H9 (cell line): ENCODE data around the gene MARK4. TPM values are rescaled to one million over a fixed set of nuclear protein-coding genes. Genes with fewer than 3 reads are reported as not detected.

Experiments used
- DNase-seq: peaks from one replicate; pipeline ENCODE4 v3.0.0-alpha.2; 2017
- H2AFZ ChIP-seq: one replicate; pipeline ENCODE4 v1.6.1; 2013; ENCODE audit warnings: mild to moderate bottlenecking, low read length, control low read depth, moderate library complexity
- H2AK5ac ChIP-seq: 2 replicates; pipeline ENCODE4 v1.6.1; 2013; ENCODE audit warnings: low read length, control low read depth, mixed read lengths; ENCODE audit not compliant: insufficient read length
- H2BK120ac ChIP-seq: one replicate; pipeline ENCODE4 v1.6.1; 2013; ENCODE audit warnings: low read depth, mild to moderate bottlenecking, low read length, control low read depth, inconsistent platforms; ENCODE audit not compliant: poor library complexity, severe bottlenecking
- H2BK12ac ChIP-seq: 2 replicates; pipeline ENCODE4 v1.6.1; 2013; ENCODE audit warnings: low read length, control low read depth, mixed read lengths, low read depth; ENCODE audit not compliant: insufficient read length
- H2BK15ac ChIP-seq: 2 replicates; pipeline ENCODE4 v1.6.1; 2013; ENCODE audit warnings: low read depth, low read length, control low read depth
- H2BK20ac ChIP-seq: one replicate; pipeline ENCODE4 v1.6.1; 2013; ENCODE audit warnings: low read depth, mild to moderate bottlenecking, low read length, control low read depth, inconsistent platforms; ENCODE audit not compliant: poor library complexity, severe bottlenecking
- H2BK5ac ChIP-seq: 2 replicates; pipeline ENCODE4 v1.6.1; 2013; ENCODE audit warnings: low read length, control low read depth, mixed read lengths; ENCODE audit not compliant: insufficient read length
- H3K14ac ChIP-seq: 2 replicates; pipeline ENCODE4 v1.6.1; 2013; ENCODE audit warnings: low read length, control low read depth; ENCODE audit not compliant: insufficient read depth
- H3K18ac ChIP-seq: 2 replicates; pipeline ENCODE4 v1.6.1; 2013; ENCODE audit warnings: low read depth, mild to moderate bottlenecking, mixed read lengths, low read length, control low read depth; ENCODE audit not compliant: insufficient read length
- H3K23ac ChIP-seq: 2 replicates; pipeline ENCODE4 v1.6.1; 2013; ENCODE audit warnings: low read length, control low read depth, mixed read lengths, low read depth; ENCODE audit not compliant: insufficient read length
- H3K23me2 ChIP-seq: 2 replicates; pipeline ENCODE4 v1.6.1; 2013; ENCODE audit warnings: low read depth, mild to moderate bottlenecking, mixed read lengths, low read length, control low read depth; ENCODE audit not compliant: insufficient read length, poor library complexity, severe bottlenecking
- H3K27ac ChIP-seq: 2 replicates; pipeline ENCODE4 v1.5.1; 2013; ENCODE audit warnings: low read length, control low read depth, mixed read lengths, low read depth; ENCODE audit not compliant: insufficient read length
- H3K27me3 ChIP-seq: 2 replicates; pipeline ENCODE4 v1.6.1; 2013; ENCODE audit warnings: low read length, control low read depth, inconsistent platforms; ENCODE audit not compliant: insufficient read depth
- H3K4ac ChIP-seq: 2 replicates; pipeline ENCODE4 v1.6.1; 2013; ENCODE audit warnings: low read depth, mild to moderate bottlenecking, control low read depth, inconsistent platforms, low read length, moderate library complexity
- H3K4me1 ChIP-seq: 2 replicates; pipeline ENCODE4 v1.6.1; 2013; ENCODE audit warnings: low read length, control low read depth, inconsistent platforms; ENCODE audit not compliant: insufficient read depth
- H3K4me2 ChIP-seq: 2 replicates; pipeline ENCODE4 v1.6.1; 2013; ENCODE audit warnings: low read length, control low read depth, mixed read lengths; ENCODE audit not compliant: insufficient read length, insufficient read depth
- H3K56ac ChIP-seq: 2 replicates; pipeline ENCODE4 v1.6.1; 2013; ENCODE audit warnings: low read depth, mild to moderate bottlenecking, mixed read lengths, low read length, control low read depth; ENCODE audit not compliant: insufficient read length
- H3K79me1 ChIP-seq: 2 replicates; pipeline ENCODE4 v1.6.1; 2013; ENCODE audit warnings: low read depth, mild to moderate bottlenecking, moderate library complexity, low read length, control low read depth, inconsistent platforms; ENCODE audit not compliant: insufficient read depth, poor library complexity, severe bottlenecking
- H3K79me2 ChIP-seq: 2 replicates; pipeline ENCODE4 v1.6.1; 2013; ENCODE audit warnings: low read length, control low read depth, inconsistent platforms; ENCODE audit not compliant: insufficient read depth
- H3K9ac ChIP-seq: 2 replicates; pipeline ENCODE4 v1.6.1; 2013; ENCODE audit warnings: low read length, control low read depth, mixed read lengths; ENCODE audit not compliant: insufficient read length; ENCODE audit errors: extremely low read depth
- H3K9me3 ChIP-seq: one replicate; pipeline ENCODE4 v1.6.1; 2013; ENCODE audit warnings: low read depth, low read length, inconsistent platforms; ENCODE audit not compliant: control insufficient read depth
- H3T11ph ChIP-seq: one replicate; pipeline ENCODE4 v1.6.1; 2013; ENCODE audit warnings: mild to moderate bottlenecking, low read length, control low read depth, inconsistent platforms
- H4K20me1 ChIP-seq: one replicate; pipeline ENCODE4 v1.6.1; 2013; ENCODE audit not compliant: control insufficient read depth, insufficient read length, insufficient read depth
- H4K5ac ChIP-seq: 2 replicates; pipeline ENCODE4 v1.6.1; 2013; ENCODE audit warnings: low read depth, mild to moderate bottlenecking, mixed read lengths, low read length, control low read depth; ENCODE audit not compliant: insufficient read length
- H4K8ac ChIP-seq: replicated peaks from 2 replicates; pipeline ENCODE4 v1.6.1; 2013; ENCODE audit warnings: low read length, control low read depth, mixed read lengths, low read depth; ENCODE audit not compliant: insufficient read length
- H4K91ac ChIP-seq: 2 replicates; pipeline ENCODE4 v1.6.1; 2013; ENCODE audit warnings: low read depth, mild to moderate bottlenecking, moderate library complexity, mixed read lengths, low read length, control low read depth; ENCODE audit not compliant: insufficient read length
- H3K27ac Mint-ChIP-seq, 3 experiments: 2 replicates in 2 of 3; 3 replicates in 1 of 3; pipeline ENCODE4 v1.8.0; 2020 to 2021; ENCODE audit warnings: mixed read lengths in 3 of 3, mild to moderate bottlenecking in 1 of 3, moderate library complexity in 1 of 3
- H3K27me3 Mint-ChIP-seq: 2 replicates; pipeline ENCODE4 v1.8.0; 2021; ENCODE audit warnings: low read depth, mild to moderate bottlenecking, moderate library complexity, mixed read lengths
- H3K36me3 Mint-ChIP-seq, 3 experiments: 2 replicates in 2 of 3; 3 replicates in 1 of 3; pipeline ENCODE4 v1.8.0; 2020 to 2021; ENCODE audit warnings: low read depth in 3 of 3, mixed read lengths in 3 of 3; ENCODE audit not compliant: insufficient read depth in 1 of 3
- H3K4me1 Mint-ChIP-seq, 2 experiments: 2 replicates each; pipeline ENCODE4 v1.8.0; 2020; ENCODE audit warnings: mixed read lengths in 2 of 2
- H3K4me3 Mint-ChIP-seq, 2 experiments: 2 replicates in 1 of 2; 3 replicates in 1 of 2; pipeline ENCODE4 v1.8.0; 2020 to 2021; ENCODE audit warnings: mild to moderate bottlenecking in 2 of 2, mixed read lengths in 2 of 2, moderate library complexity in 1 of 2
- H3K9me3 Mint-ChIP-seq, 2 experiments: 2 replicates in 1 of 2; 3 replicates in 1 of 2; pipeline ENCODE4 v1.8.0; 2020; ENCODE audit warnings: mild to moderate bottlenecking in 2 of 2, mixed read lengths in 2 of 2, moderate library complexity in 1 of 2
- WGBS: extraction: QIAGEN DNeasy Blood & Tissue Kit; methylation state at CpG from one replicate; pipeline ENCODE4 v1.1.7; 2013; ENCODE audit warnings: missing lambda C conversion rate, low lambda C conversion rate, mixed read lengths; ENCODE audit not compliant: insufficient read length; ENCODE audit errors: extremely low coverage; 5-methylcytosine and 5-hydroxymethylcytosine counted together
- total RNA-seq: library from RNA; stranded (reverse); gene quantifications from 2 replicates; pipeline ENCODE4 v1.2.1, GENCODE V29; 2021
- TF ChIP-seq, protein P1 (sequence below): fragments of 200-600 bp; sonication (generic); conservative IDR thresholded peaks from 3 replicates; pipeline ENCODE4 v1.8.0; 2021; ENCODE audit warnings: antibody characterized with exemption, mild to moderate bottlenecking

The MARK4 gene
- total RNA-seq, 1 experiment from 2014 or later = 44.7 TPM

DNA sequence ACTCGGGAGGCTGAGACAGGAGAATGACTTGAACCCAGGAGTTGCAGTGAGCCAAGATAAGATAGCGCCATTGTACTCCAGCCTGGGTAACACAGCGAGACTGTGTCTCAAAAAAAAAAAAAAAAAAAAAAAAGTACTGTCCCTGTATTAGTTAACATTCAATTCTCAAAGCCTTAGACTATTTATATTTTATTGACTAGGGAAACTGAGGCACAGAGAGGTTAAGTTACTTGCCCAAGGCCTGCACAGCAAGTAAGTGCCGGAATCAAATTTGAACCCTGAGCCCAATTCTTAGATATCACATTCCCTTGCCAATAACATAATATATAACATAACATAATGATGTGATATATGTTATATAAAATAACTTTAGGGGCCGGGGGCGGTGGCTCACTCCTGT is 88.6 kb downstream of the MARK4 start:
- Histone ChIP-seq H2BK5ac (no peak overlapping the region), H4K8ac (no peak overlapping the region), H4K20me1 (peaks cover 2% of the 10 kb centered on the region), H3K79me2 (no peaks in the 10 kb centered on the region), H3K23ac (no peak overlapping the region), H3K4me1 (0 out of 2 replicates have a peak, but pooled peaks cover 2% of the 10 kb centered on the region), H2BK20ac (no peak overlapping the region), H3K14ac (no peak overlapping the region), H3K18ac (no peak overlapping the region), H3K79me1 (no peaks in the 10 kb centered on the region), H3K23me2 (peaks cover 12% of the 10 kb centered on the region), H3K9ac (no peak overlapping the region), H3K27ac (no peak overlapping the region), H2AK5ac (no peak overlapping the region), H2BK15ac (no peak overlapping the region), H3K4ac (no peak overlapping the region), H4K5ac (no peak overlapping the region), H2BK120ac (no peak overlapping the region), H2AFZ (no peak overlapping the region), H3T11ph (no peak overlapping the region), H3K4me2 (no peak overlapping the region), H3K27me3 (peaks cover 4% of the 10 kb centered on the region), H3K56ac (no peak overlapping the region), H2BK12ac (no peak overlapping the region), H3K9me3 (no peaks in the 10 kb centered on the region), H4K91ac (no peak overlapping the region)
- Mint-ChIP-seq H3K4me1 (peaks cover 3 to 11% of the 10 kb centered on the region in 2 experiments; a peak in 3 of 4 replicates), H3K4me3 (no peak overlapping the region), H3K27me3 (peaks cover 28% of the 10 kb centered on the region), H3K9me3 (no peaks in the 10 kb centered on the region; a peak in 2 of 5 replicates), H3K27ac (no peak overlapping the region), H3K36me3 (no peaks in the 10 kb centered on the region)
- DNase-seq = no peak
- TF ChIP-seq, protein P1, sequence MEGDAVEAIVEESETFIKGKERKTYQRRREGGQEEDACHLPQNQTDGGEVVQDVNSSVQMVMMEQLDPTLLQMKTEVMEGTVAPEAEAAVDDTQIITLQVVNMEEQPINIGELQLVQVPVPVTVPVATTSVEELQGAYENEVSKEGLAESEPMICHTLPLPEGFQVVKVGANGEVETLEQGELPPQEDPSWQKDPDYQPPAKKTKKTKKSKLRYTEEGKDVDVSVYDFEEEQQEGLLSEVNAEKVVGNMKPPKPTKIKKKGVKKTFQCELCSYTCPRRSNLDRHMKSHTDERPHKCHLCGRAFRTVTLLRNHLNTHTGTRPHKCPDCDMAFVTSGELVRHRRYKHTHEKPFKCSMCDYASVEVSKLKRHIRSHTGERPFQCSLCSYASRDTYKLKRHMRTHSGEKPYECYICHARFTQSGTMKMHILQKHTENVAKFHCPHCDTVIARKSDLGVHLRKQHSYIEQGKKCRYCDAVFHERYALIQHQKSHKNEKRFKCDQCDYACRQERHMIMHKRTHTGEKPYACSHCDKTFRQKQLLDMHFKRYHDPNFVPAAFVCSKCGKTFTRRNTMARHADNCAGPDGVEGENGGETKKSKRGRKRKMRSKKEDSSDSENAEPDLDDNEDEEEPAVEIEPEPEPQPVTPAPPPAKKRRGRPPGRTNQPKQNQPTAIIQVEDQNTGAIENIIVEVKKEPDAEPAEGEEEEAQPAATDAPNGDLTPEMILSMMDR = no peak
- no CpG with 5 or more reads among the region's 6 CpGs for WGBS
